NCI-H187 treated with DMSO at 0.1 percent for 48 hours (cell line): Measurements from ENCODE around the gene MEGF6.
"Not testable (repeated sequence)": the region's sequence is repeated elsewhere in the genome, so short reads cannot be mapped to it uniquely, and the experiment has no call there.

Experiments
- DNase-seq: peaks from one replicate; lab custom pipeline; 2025; lab: John Stamatoyannopoulos, UW

MEGF6 gene

GRCh38 chr1:3626025-3626424 lies 14.7 kb upstream of the MEGF6 start:
- DNase-seq, result no peak

GRCh38 chr1:3625151-3625907 lies 14.0 kb upstream of the MEGF6 start:
- no peak for DNase-seq

GRCh38 chr1:3624200-3625136 lies 13.2 kb upstream of the MEGF6 start, which contains the start of gene TPRG1L:
TPRG1L (plus strand) TSS chr1:3625015; CDS start chr1:3625073, 58 bp downstream.
- DNase-seq, result peak; percentile 70

- DNase-seq, result no peak
These were observed 12.3 kb upstream of the MEGF6 start for GRCh38 chr1:3623441-3624199.

GRCh38 chr1:3622102-3622501 lies 10.8 kb upstream of the MEGF6 start:
- not testable (repeated sequence) for DNase-seq

- DNase-seq, result not testable (repeated sequence)
These were observed 9.9 kb upstream of the MEGF6 start for GRCh38 chr1:3621151-3621671.

- no peak for DNase-seq
These were observed 9.4 kb upstream of the MEGF6 start for GRCh38 chr1:3620708-3621107.

GRCh38 chr1:3618881-3619671 lies 7.8 kb upstream of the MEGF6 start:
- no peak for DNase-seq

- DNase-seq, result no peak
These were observed 7.2 kb upstream of the MEGF6 start for GRCh38 chr1:3618531-3618880.

- no peak for DNase-seq
These were observed 6.6 kb upstream of the MEGF6 start for GRCh38 chr1:3617806-3618345.

GRCh38 chr1:3616861-3617260 lies 5.6 kb upstream of the MEGF6 start:
- no peak for DNase-seq

- DNase-seq, result no peak
These were observed 3.7 kb upstream of the MEGF6 start for GRCh38 chr1:3614755-3615742.

- no peak for DNase-seq
These were observed 815 bp upstream of the MEGF6 start for GRCh38 chr1:3612123-3612522.

GRCh38 chr1:3610527-3611169 lies 660 bp downstream of the MEGF6 start:
- no peak for DNase-seq

- no peak for DNase-seq
These were observed 1.4 kb downstream of the MEGF6 start for GRCh38 chr1:3609769-3610526.

GRCh38 chr1:3609016-3609768 lies 2.1 kb downstream of the MEGF6 start:
- DNase-seq, result no peak

GRCh38 chr1:3608154-3608553 lies 3.2 kb downstream of the MEGF6 start:
- no peak for DNase-seq

GRCh38 chr1:3607703-3608065 lies 3.6 kb downstream of the MEGF6 start:
- no peak for DNase-seq
